ENCODE measurements around the gene FBRSL1.

The FBRSL1 gene

GRCh38 chr12:132502149-132502881 lies 12.4 kb downstream of the FBRSL1 start:
- H3K27ac ChIP-seq: no peak overlapping the region

GRCh38 chr12:132502882-132503193 lies 12.9 kb downstream of the FBRSL1 start:
- no peak for TF ChIP-seq CTCF (conservative IDR thresholded peaks at IDR 0.05)
- no peak overlapping the region; the same call in 1 of the 2 replicates for H3K27ac ChIP-seq

More at GRCh38 chr12:132502149-132502881, 12.4 kb downstream of the FBRSL1 start:
- no peak for TF ChIP-seq CTCF (conservative IDR thresholded peaks at IDR 0.05)

- TF ChIP-seq CTCF (conservative IDR thresholded peaks at IDR 0.05): no peak
- no peak overlapping the region; the same call in 1 of the 2 replicates for H3K27ac ChIP-seq
Observed at GRCh38 chr12:132503618-132504204, 13.8 kb downstream of the FBRSL1 start.

GRCh38 chr12:132505105-132505851 lies 15.3 kb downstream of the FBRSL1 start:
- peak overlapping the region; percentile 32 for H3K27ac ChIP-seq
- no peak for TF ChIP-seq CTCF (conservative IDR thresholded peaks at IDR 0.05)

- no peak for TF ChIP-seq CTCF (conservative IDR thresholded peaks at IDR 0.05)
- peak overlapping the region; percentile 32 for H3K27ac ChIP-seq
Observed at GRCh38 chr12:132505852-132506219, 15.9 kb downstream of the FBRSL1 start.

GRCh38 chr12:132506328-132507160 lies 16.6 kb downstream of the FBRSL1 start:
- TF ChIP-seq CTCF (conservative IDR thresholded peaks at IDR 0.05): no peak
- H3K27ac ChIP-seq: peak overlapping the region; percentile 32

GRCh38 chr12:132507161-132507538 lies 17.2 kb downstream of the FBRSL1 start:
- peak overlapping the region; percentile 32; the same call in 1 of the 2 replicates for H3K27ac ChIP-seq
- no peak for TF ChIP-seq CTCF (conservative IDR thresholded peaks at IDR 0.05)
